ENCODE measurements around the gene XCL2.

Gene XCL2

DNA sequence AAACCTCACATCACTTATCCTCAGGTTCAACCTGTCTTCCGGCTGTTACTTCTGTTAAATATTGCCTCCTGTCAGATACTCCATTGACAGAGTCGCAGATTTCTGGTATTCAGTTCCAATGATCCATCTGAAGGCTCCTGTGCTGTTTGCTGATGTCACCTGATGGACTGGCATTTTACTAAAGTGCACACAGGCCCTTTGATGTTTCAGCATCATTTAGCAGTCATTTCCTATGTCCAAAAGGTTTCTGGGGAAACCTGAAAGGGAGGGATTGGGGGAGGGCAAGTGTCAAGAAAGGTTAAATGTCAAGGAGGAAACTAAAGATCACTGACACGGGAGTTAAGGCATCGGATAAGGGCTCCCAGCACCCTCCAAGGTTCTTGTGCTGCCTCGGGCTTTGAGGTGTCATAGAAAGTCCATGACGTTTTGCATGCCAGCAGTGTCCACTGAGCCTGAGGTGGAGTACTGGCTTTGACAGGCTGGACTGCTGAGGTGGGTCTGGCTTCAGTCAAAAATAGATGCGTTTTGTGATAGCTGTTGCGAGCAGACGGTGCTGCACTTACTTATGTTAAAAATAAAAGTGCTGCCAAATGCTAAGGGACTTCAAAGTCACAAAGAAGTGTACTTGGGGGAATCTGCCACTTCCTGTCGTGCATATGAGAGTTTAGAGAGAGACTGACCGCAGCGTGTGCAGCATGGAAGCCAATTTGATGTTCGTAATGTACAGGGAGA is 30.8 kb downstream of the XCL2 start:
- no peak for DNase-seq

- DNase-seq: no peak
Measured at GRCh38 chr1:168509875-168510791, 33.7 kb downstream of the XCL2 start.

DNA sequence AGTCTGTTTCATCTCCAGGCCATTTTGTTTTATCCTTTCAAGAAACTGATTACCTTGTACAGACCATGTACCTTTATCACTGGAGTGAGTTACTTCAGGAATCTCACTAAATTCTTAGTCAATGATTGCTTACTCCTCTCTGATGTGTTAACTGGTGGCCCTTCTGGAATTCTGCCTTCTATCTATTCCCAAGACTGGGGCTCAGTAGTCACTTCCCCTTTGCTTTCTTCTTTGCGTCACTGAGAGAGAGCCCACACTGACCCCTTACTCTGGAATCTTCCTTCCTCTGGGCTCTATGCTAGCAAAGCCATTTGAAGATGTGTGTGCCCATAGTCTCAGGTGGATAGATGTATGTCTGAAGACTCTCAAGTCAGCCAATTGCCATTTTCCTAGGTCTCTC is 34.6 kb downstream of the XCL2 start:
- no peak for DNase-seq

DNA sequence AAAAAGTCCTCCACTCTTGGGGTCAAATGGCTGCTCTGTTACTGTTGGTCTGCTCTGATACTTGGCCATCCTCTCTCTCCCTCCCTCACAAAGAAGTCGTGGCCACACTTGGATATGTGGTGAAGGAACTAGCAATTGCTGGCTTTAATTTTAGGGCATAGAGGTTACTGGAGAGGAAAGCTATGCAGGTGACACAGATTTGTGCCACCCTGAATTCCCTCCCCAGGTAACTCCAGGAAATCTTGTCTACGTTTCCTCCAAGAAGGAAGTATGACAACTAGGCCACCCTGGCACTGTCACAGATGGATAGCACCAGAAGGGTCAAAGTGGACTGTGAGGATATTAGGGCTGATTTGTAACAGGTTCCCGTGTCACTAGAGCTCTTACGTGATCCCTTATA is 36.0 kb downstream of the XCL2 start:
- no peak for DNase-seq

- no peak for DNase-seq
Measured at GRCh38 chr1:168507231-168507630, 36.6 kb downstream of the XCL2 start.

DNA sequence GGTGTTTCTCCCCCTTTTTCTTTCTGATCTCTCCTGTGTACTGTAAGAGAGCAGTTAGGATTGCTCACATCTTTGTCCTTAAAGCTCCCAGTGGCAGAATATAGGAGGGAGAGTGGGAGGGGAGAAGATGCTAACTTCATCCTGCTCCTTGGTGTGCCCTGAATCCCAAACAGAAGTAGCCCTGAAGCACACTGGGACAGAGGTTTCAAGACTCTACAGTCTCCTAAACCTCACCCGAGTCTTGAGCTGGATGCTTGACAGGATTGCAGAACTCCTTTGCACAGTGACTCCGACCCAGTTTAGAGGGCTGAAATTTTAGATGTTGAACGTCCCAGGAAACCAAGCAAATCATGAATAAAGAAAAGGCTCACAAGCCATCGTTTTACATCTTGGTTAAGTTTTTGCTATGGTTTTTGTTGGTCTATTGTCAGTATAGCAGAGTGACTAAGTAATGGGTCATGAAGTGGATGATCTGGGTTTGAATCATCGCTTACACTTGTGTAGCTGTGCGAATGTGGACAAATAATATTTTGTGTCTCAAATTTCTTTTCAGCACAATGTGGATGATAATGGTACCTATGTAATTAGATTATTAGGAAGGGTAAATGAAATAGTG is 37.5 kb downstream of the XCL2 start:
- DNase-seq: no peak

DNA sequence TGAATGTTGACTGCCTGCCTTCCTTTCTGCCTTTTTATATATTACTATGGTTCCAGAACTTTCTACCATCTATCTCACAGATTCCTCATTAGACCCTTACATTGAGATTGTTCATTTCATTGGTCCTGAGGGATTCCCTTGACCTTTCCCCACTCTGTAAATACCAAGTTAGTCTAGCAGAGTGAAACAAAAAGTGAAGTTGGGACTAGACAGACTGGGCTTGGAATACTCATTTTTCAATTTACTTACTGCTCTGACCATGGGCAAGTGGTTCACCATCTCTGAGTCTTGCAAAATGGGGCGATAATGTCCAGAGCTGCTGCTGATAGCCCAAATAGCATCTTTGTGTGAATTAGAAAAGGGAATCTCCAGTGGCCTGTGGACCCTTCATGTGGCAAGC is 38.8 kb downstream of the XCL2 start:
- no peak for DNase-seq

GRCh38 chr1:168504064-168504837 is 39.5 kb downstream of the XCL2 start:
- no peak for DNase-seq

GRCh38 chr1:168499688-168500049 is 44.1 kb downstream of the XCL2 start:
- DNase-seq: no peak

GRCh38 chr1:168498956-168499687 is 44.7 kb downstream of the XCL2 start:
- DNase-seq: no peak

DNA sequence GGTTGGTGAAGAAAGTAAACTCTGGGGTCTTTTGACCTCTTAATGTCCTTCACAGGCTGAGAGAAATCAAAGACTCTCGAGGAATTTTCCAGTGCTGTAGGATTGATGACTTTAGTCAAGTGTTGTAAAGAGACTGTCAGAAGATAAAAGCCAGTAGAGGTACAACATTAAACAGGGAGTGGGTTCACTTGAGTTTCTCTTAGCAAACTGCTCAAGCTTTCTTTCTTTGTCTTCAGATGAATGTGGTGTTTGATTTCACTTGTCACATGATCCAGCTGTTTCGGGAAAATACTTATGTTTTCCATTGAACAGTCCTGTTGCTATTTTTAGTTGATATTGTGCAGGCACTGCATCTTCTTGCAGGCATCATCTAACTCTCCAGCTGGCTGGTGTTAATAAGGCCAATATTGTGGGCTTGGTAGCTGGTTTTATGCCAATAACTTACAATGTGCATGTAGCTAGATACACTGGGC is 45.6 kb downstream of the XCL2 start:
- DNase-seq: no peak

GRCh38 chr1:168497376-168497950 is 46.3 kb downstream of the XCL2 start:
- no peak for DNase-seq

DNA sequence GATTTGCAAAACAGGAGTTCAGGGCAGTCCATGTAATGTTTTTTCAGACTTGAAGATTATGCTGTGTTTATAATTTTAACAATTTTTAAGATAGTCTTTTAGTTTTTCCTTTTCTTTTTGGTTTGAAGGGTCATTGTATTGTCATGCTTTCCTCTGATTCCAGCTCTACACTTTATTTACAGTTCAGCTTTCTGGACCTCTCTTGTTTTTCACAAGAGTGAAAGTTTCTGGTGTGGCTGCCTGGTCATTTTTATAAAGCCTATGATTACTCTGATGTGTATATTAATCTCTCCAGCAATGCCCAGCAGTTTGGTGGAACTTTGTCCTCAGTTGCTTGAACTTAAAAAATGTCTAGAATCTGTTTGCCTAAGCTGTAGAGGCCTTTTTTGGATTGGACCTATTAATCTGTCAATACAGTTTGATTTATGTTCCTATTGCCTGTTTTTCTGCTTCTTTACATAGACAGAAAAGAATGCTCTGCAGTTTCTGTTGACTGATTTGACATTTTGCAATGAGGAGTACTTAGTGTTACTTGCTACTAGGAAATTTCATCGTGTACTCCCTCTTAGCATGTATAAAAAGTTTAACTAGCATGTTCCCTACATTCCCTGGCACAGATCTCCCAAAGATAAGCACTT is 52.2 kb downstream of the XCL2 start:
- DNase-seq: no peak
